Vagina (tissue), 2 donors: Measurements from ENCODE around the gene NUP98.

Experiments
- CTCF ChIP-seq, 3 experiments: fragments of 450-650 bp in 2 of 3; fragments of 200-600 bp in 1 of 3; sonication (generic) in 1 of 3; IDR thresholded peaks; one replicate each; pipeline ENCODE4 v1.5.1; 2017 to 2019; ENCODE audit warnings: antibody characterized with exemption in 3 of 3, mild to moderate bottlenecking in 2 of 3, moderate library complexity in 2 of 3
- POLR2A ChIP-seq, 2 donors: fragments of 450-650 bp; IDR thresholded peaks; one replicate each; pipeline ENCODE4 v1.6.1; 2017; ENCODE audit warnings: antibody characterized with exemption in 2 of 2, mild to moderate bottlenecking in 2 of 2, moderate library complexity in 2 of 2

- no peak for TF ChIP-seq CTCF (IDR thresholded peaks at IDR 0.05)
- no peak for TF ChIP-seq POLR2A (IDR thresholded peaks at IDR 0.05)
Measured at GRCh38 chr11:3834349-3834663, 37.0 kb upstream of the NUP98 start.
